Psoas muscle (tissue), 8 donors: ENCODE measurements around the gene AP5B1. TPM values are rescaled to one million over a fixed set of nuclear protein-coding genes. Genes with fewer than 3 reads are reported as not detected.

Experiments used
- ATAC-seq, 4 donors: fragments of 200-7000 bp; cut with Tn5 transposase; one replicate each; pipeline ENCODE4 v1.9.1; 2020; ENCODE audit warnings: moderate library complexity in 3 of 4, mild to moderate bottlenecking in 2 of 4
- DNase-seq, 2 donors: peaks; one replicate each; pipeline ENCODE4 v3.0.0-alpha.2; 2020
- H3K27ac ChIP-seq: fragments of 200-600 bp; one replicate; pipeline ENCODE4 v1.8.0; 2022
- H3K27me3 ChIP-seq, 3 donors: fragments of 200-600 bp in 1 of 3; one replicate each; pipeline versions ENCODE4 v1.6.1 to v1.8.0; 2013 to 2022; ENCODE audit warnings: low read length in 2 of 3, mild to moderate bottlenecking in 2 of 3, moderate library complexity in 1 of 3; ENCODE audit not compliant: insufficient read depth in 3 of 3
- H3K36me3 ChIP-seq, 2 donors: fragments of 200-600 bp in 1 of 2; one replicate each; pipeline versions ENCODE4 v1.6.1 to v1.8.0; 2013 to 2022; ENCODE audit warnings: low read depth in 1 of 2, mild to moderate bottlenecking in 1 of 2, moderate library complexity in 1 of 2; ENCODE audit not compliant: insufficient read depth in 1 of 2
- H3K4me1 ChIP-seq: fragments of 200-600 bp; one replicate; pipeline ENCODE4 v1.8.0; 2022
- H3K4me3 ChIP-seq: fragments of 200-600 bp; one replicate; pipeline ENCODE4 v1.8.0; 2022; ENCODE audit warnings: mild to moderate bottlenecking
- H3K9me3 ChIP-seq: fragments of 200-600 bp; one replicate; pipeline ENCODE4 v1.8.0; 2022
- WGBS, 3 donors: extraction: QIAGEN DNeasy Blood & Tissue Kit; methylation state at CpG; one replicate each; pipeline versions ENCODE4 v1.1.6 to v1.1.7; 2013; 5-methylcytosine and 5-hydroxymethylcytosine counted together
- intact Hi-C, 2 donors: fragments of 100-400 bp; cut with DNase I; formaldehyde crosslinking; loops; one replicate each; pipeline versions ENCODE4 v1.11.0 to v1.14.2; 2022
- polyA plus RNA-seq, 3 donors: library from polyadenylated mRNA; stranded (reverse); fragments of 200-250 nt; gene quantifications; one replicate each; pipeline ENCODE4 v1.2.3, GENCODE V29; 2013
- total RNA-seq, 4 donors: library from RNA; stranded (reverse); fragmentation: NEBNext Ultra II Directional in 2 of 4; extraction: Animal tissue kit (Norgen Biotek cat#: 25700) in 2 of 4; gene quantifications; one replicate each; pipeline versions ENCODE4 v1.2.1 to v1.2.4, GENCODE V29; 2021 to 2023
- TF ChIP-seq, protein P1 (sequence below): fragments of 200-600 bp; IDR thresholded peaks from one replicate; pipeline ENCODE4 v1.8.0; 2022; ENCODE audit warnings: antibody characterized with exemption
- donor health status: healthy with polysubstance abuse.
- donor health status: DM: no; HTN: no; CAD: no; lungs with moderate emphysema.
- donor health status: Bipolar disorder and iron deficiency.
- donor health status: healthy.
- donor health status: DM: yes; HTN: yes; CAD: no.
- donor health status: DM: no; HTN: no; CAD: no.
- donor health status: DM: no; HTN: no; CAD: no.
- donor health status: DM: yes; HTN: yes; CAD: no.

Gene AP5B1
- total and polyA plus RNA-seq, 7 donors = 6.1 to 20.5 (median 9.2) TPM

GRCh38 chr11:65793144-65793581, 12.4 kb upstream of the AP5B1 start:
- TF ChIP-seq, protein P1, sequence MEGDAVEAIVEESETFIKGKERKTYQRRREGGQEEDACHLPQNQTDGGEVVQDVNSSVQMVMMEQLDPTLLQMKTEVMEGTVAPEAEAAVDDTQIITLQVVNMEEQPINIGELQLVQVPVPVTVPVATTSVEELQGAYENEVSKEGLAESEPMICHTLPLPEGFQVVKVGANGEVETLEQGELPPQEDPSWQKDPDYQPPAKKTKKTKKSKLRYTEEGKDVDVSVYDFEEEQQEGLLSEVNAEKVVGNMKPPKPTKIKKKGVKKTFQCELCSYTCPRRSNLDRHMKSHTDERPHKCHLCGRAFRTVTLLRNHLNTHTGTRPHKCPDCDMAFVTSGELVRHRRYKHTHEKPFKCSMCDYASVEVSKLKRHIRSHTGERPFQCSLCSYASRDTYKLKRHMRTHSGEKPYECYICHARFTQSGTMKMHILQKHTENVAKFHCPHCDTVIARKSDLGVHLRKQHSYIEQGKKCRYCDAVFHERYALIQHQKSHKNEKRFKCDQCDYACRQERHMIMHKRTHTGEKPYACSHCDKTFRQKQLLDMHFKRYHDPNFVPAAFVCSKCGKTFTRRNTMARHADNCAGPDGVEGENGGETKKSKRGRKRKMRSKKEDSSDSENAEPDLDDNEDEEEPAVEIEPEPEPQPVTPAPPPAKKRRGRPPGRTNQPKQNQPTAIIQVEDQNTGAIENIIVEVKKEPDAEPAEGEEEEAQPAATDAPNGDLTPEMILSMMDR = no peak
- Histone ChIP-seq H3K27me3 (peaks cover 0 to 28% (median 3%) of the 10 kb centered on the region in 3 donors), H3K4me1 (no peaks in the 10 kb centered on the region), H3K36me3 (no peaks in the 10 kb centered on the region), H3K9me3 (no peaks in the 10 kb centered on the region), H3K27ac (no peak overlapping the region), H3K4me3 (no peak overlapping the region)
- DNase-seq (no peak), ATAC-seq (no peak)
- 48 to 59% (median 51%) methylated on average over 16 of the region's 16 CpGs for WGBS, 3 donors
- intact Hi-C loops = no loop called here

- intact Hi-C loops = no loop called here
- no peak for DNase-seq
- Histone ChIP-seq H3K4me1 (no peaks in the 10 kb centered on the region), H3K36me3 (no peaks in the 10 kb centered on the region), H3K4me3 (no peak overlapping the region), H3K27ac (no peak overlapping the region), H3K27me3 (peaks cover 0 to 35% (median 10%) of the 10 kb centered on the region in 3 donors), H3K9me3 (no peaks in the 10 kb centered on the region)
- 85 to 88% (median 87%) methylated on average over 16 of the region's 16 CpGs for WGBS, 3 donors
- no peak for ATAC-seq
- TF ChIP-seq, protein P1 = no peak
Measured at GRCh38 chr11:65792456-65792855, 11.7 kb upstream of the AP5B1 start.

- H3K4me1 ChIP-seq = no peaks in the 10 kb centered on the region
- no peaks in the 10 kb centered on the region for H3K36me3 ChIP-seq
- ATAC-seq = no peak
- H3K27ac ChIP-seq = no peak overlapping the region
- H3K4me3 ChIP-seq = no peak overlapping the region
- intact Hi-C loops = no loop called here
- no peak for DNase-seq
- TF ChIP-seq, protein P1 = no peak
- H3K9me3 ChIP-seq = no peaks in the 10 kb centered on the region
- H3K27me3 ChIP-seq = peaks cover 0 to 41% (median 14%) of the 10 kb centered on the region in 3 donors
- WGBS, 3 donors = 56 to 65% (median 63%) methylated on average over 9 to 13 of the region's 13 CpGs
Measured at GRCh38 chr11:65791719-65792213, 11.0 kb upstream of the AP5B1 start.

- TF ChIP-seq, protein P1 = no peak
- Histone ChIP-seq H3K27me3 (peaks cover 0 to 48% (median 18%) of the 10 kb centered on the region in 3 donors), H3K36me3 (no peaks in the 10 kb centered on the region), H3K4me3 (no peak overlapping the region), H3K9me3 (no peaks in the 10 kb centered on the region), H3K4me1 (no peaks in the 10 kb centered on the region), H3K27ac (no peak overlapping the region)
- DNase-seq (peak in 1 of 2 donors; percentile 35), ATAC-seq (no peak)
- WGBS, 3 donors = 79 to 84% (median 83%) methylated on average over 18 of the region's 18 CpGs
- intact Hi-C loops = no loop called here
Measured at GRCh38 chr11:65790902-65791650, 10.3 kb upstream of the AP5B1 start.
